ENCODE data around the gene SPNS2.

SPNS2 gene

GRCh38 chr17:4538236-4539002 lies 39.7 kb downstream of the SPNS2 start:
- DNase-seq, result no peak

GRCh38 chr17:4539025-4539424 lies 40.3 kb downstream of the SPNS2 start:
- DNase-seq, result no peak

DNA sequence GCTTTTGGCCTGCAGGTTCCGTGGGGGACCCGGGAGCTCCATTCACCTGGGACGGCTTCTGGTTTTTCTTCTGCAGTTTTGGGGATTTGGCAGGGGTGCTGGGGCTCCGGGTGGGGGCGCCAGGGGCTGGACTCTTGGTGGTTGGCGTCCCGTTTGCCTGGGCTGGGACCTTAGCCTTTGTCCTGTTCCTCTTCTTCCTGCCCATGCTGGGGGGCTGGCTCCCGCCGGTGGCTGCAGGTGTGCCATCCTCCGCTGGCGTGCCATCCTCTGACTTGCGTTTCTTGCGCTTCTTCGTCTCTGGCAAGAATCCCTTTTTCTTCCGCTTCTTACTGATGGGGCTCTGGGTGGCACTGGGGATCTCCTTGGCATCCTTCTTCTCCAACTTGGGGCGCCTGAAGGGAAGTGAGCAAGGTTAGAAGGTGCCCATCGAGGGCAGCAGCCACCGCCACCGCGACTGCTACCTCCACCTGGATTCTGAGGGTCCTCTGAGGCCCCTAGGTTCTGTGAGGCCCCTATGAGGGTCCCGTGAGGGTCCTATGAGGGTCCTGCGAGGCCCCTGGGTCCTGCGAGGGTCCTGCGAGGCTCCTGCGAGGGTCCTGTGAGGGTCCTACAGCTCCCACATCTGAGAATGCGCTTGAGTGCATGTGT lies 41.0 kb downstream of the SPNS2 start:
- no peak for DNase-seq

- DNase-seq, result no peak
These were observed 41.6 kb downstream of the SPNS2 start for GRCh38 chr17:4540224-4540651.

- no peak for DNase-seq
These were observed 42.1 kb downstream of the SPNS2 start for GRCh38 chr17:4540687-4541327.

DNA sequence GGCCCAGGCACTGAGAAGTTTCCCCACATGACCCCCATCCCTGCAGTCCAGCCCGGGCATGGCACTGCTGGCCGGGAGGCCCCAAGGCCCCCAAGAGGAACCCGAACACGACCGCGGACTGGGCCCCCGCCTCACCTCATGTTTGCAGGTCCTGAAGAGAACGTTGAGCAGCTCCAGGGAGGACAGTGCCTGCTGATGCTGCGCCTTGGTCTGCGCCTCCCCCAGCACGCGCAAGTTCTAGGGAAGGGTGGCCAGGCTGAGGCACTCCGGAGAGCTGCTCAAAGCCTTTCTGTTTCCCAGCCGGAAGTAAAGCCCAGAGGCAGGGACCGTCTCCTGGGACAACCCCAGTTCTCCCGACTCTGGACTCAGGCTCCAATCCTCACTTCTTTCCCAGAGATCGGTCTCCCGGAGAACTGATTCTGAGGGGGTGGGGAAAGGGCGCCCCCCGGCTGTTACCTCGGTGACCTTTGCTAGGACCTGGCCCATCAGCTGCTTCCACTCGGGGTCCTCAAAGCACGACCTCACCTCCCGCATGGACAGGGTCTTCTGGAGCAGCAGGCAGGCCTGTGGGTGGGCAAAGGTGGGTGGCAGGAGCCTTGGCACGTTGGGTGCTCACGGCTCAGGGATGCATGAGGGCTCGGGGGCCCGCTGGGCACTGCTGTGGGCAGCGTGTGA lies 42.8 kb downstream of the SPNS2 start:
- no peak for DNase-seq

GRCh38 chr17:4542003-4542725 lies 43.5 kb downstream of the SPNS2 start:
- DNase-seq, result no peak

- DNase-seq, result no peak
These were observed 44.1 kb downstream of the SPNS2 start for GRCh38 chr17:4542726-4543191.

DNA sequence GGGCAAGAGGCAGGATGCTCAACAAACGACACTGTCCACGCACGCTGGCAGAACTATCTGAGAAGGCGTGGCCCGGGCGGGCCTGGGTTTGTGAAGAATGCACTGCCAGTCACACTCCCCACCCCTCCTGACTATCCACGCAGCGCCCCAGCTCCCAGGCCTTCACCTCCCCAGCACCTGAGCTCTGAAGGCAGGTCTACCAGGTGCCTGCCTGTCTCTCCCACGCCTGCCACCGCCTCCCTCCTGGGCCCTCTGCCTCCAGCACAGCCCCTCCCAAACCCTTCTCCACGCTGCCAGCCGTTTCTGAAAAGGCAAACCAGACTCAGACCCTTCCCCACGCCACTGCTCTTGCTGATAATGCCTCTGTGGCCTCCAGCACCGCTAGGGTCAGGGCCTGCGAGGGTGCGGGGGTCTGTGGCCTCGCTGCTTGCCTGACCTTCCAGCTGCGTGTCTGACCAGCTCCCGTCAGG lies 44.9 kb downstream of the SPNS2 start:
- no peak for DNase-seq

GRCh38 chr17:4544135-4544950 lies 45.7 kb downstream of the SPNS2 start:
- DNase-seq, result no peak

DNA sequence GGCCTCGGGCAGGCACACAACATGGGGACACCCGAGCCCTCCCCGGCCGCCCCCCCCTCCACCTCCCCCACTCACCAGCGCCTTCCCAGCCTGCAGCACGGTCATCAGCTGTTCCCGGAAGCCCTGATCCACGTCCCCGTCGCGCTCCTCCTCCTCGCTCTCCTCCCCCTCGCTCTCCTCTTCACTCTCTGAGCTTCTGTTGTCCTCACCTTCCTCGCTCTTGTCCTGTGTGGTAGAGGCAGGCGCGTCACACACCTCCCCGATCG lies 46.2 kb downstream of the SPNS2 start:
- no peak for DNase-seq

DNA sequence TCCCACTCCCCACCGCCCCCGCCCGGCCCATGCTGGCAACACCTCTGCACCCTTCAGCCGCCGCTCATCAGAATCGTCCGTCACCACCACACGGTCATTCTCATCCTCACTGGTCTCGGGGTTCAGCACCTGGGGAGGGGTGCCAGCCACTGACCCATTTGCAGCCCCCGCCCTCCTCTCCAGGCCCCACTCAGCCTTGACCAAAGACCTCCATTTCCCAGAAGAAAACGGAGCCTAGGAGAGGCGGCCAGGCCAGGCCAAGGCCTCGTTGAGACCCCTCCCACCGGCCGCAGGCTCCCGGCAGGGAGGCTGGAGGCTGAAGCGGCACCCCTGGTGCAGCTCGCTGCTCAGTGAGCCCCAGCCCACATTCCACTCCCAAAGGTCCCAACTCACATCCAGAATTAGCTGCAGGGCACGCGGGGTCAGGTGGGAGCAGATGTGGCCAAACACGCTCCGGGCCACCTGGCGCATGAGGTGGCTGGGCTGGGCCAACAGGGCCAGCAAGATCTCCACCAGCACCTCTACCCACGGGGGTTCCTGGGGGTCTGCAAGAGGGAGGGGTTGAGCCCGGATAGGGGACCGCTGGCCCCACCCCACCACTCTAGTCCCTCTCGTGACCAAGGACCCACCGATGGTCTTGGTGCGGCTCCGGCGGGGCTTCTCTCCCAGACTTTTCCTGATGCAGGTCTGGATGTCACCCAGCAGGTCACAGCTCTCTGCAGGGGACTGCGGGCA lies 46.7 kb downstream of the SPNS2 start:
- DNase-seq, result no peak

DNA sequence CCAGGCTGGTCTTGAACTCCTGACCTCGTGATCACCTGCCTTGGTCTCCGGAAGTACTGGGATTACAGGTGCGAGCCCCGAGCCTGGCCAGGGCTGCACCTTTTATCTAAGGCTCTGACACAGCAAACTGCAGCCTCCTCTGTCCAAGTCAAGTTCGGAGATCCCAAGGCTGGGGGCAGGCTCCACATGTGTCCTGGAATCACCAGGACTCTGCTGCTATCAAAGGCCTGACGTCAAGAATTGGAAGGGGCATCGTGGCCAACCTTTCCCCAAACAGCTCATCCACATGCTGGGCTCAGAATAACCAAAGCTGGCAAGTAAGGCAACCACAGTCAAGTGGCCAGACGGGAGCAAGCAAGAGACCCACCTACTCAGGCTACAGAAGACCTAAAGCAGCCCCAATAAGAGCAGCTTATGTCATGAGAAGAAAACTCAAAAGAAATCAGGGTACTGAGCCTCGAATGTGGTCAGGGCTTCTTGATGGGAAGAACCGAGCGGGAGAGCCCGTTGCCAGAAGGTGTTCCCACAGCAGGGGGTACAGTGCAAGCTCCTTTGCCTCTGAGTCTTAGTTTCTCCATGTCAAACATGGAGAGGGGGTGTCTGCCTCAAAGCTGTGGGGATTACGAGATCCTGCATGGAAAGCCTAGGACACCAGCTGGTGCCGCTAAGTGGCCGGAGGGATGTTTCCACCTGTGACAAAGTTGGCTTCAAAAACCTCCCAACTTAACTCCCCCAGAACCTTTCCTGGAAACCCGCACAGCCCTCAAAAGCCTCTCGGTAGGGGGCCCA lies 48.6 kb downstream of the SPNS2 start:
- DNase-seq, result no peak

GRCh38 chr17:4548061-4548461 lies 49.4 kb downstream of the SPNS2 start:
- DNase-seq, result no peak

GRCh38 chr17:4548721-4549531 lies 50.2 kb downstream of the SPNS2 start:
- DNase-seq, result no peak

- no peak for DNase-seq
These were observed 51.3 kb downstream of the SPNS2 start for GRCh38 chr17:4549781-4550533.

DNA sequence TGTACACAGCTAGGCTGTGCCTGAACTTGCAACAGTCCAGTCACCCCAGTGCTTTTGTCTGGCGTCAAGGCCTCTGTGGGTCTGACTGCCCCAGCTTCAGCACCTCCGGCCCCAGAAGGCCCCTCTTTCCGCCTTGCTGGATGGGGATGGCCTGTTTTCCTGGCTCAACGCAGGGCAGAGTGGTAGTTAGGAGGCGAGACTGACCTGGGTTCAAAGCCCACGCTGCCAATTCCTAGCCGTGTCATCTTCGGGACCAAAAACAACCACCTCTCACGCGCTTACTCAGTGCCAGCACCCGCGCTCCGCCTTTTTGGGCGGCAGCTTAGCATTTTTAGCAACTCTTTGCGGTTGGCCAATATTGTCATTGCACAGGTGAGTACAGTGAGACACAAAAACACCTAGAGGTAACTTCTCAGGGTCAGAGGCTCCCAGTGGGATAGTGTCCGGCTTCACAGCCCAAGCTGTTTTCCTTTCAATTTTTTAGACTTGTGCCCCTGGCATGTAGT lies 51.9 kb downstream of the SPNS2 start:
- no peak for DNase-seq

- DNase-seq, result peak; percentile 30
These were observed 52.5 kb downstream of the SPNS2 start for GRCh38 chr17:4551141-4551540.

Data from RPMI8226 (cell line).